ENCODE measurements around the gene HACD3. TPM values are rescaled to one million over a fixed set of nuclear protein-coding genes. Genes with fewer than 3 reads are reported as not detected.
"Not testable (repeated sequence)": the region's sequence is repeated elsewhere in the genome, so short reads cannot be mapped to it uniquely, and the experiment has no call there.

Gene HACD3
- total RNA-seq, 1 experiment from 2014 or later = 148 TPM

GRCh38 chr15:65599677-65600076 is 69.4 kb downstream of the HACD3 start:
- DNase-seq (ENCODE audit: low spot score) = no peak

- DNase-seq (ENCODE audit: low spot score) = no peak
These were observed 72.9 kb downstream of the HACD3 start for GRCh38 chr15:65603134-65603533.

- DNase-seq (ENCODE audit: low spot score) = no peak
These were observed 73.3 kb downstream of the HACD3 start for GRCh38 chr15:65603559-65603958.

- peak; percentile 94 for DNase-seq (ENCODE audit: low spot score)
These were observed 80.8 kb downstream of the HACD3 start, which contains the start of gene INTS14 for GRCh38 chr15:65610871-65611718. Gene INTS14, minus strand, starts transcription at chr15:65611131. Its CDS starts 3,751 bp downstream, at chr15:65607380.

GRCh38 chr15:65611888-65612615 is 81.8 kb downstream of the HACD3 start:
- no peak for DNase-seq (ENCODE audit: low spot score)

GRCh38 chr15:65612616-65612946 is 82.3 kb downstream of the HACD3 start:
- DNase-seq (ENCODE audit: low spot score) = no peak

- no peak for DNase-seq (ENCODE audit: low spot score)
These were observed 82.9 kb downstream of the HACD3 start for GRCh38 chr15:65612949-65613744.

- not testable (repeated sequence) for DNase-seq (ENCODE audit: low spot score)
These were observed 85.6 kb downstream of the HACD3 start for GRCh38 chr15:65615887-65616286.

- DNase-seq (ENCODE audit: low spot score) = no peak
These were observed 88.4 kb downstream of the HACD3 start for GRCh38 chr15:65618560-65619109.

GRCh38 chr15:65619626-65620290 is 89.5 kb downstream of the HACD3 start:
- no peak for DNase-seq (ENCODE audit: low spot score)

- DNase-seq (ENCODE audit: low spot score) = no peak
These were observed 90.6 kb downstream of the HACD3 start for GRCh38 chr15:65620833-65621232.

GRCh38 chr15:65621638-65622037 is 91.4 kb downstream of the HACD3 start, which contains the start of gene SLC24A1:
Gene SLC24A1, plus strand, starts transcription at chr15:65621938. Its CDS starts 2,143 bp downstream, at chr15:65624081.
- no peak for DNase-seq (ENCODE audit: low spot score)

GRCh38 chr15:65623103-65623502 is 92.8 kb downstream of the HACD3 start:
- no peak for DNase-seq (ENCODE audit: low spot score)

- no peak for DNase-seq (ENCODE audit: low spot score)
These were observed 96.6 kb downstream of the HACD3 start for GRCh38 chr15:65626856-65627255.

Other genes with a start within 250 kb of the HACD3 start
- gene PARP16, start 243.6 kb upstream of the HACD3 start, total RNA-seq (2014; rRNA removed; shearing (Covaris generic)) = 5.6 and 10.0 TPM in 2 replicates
- gene RNU5A-1, start 234.4 kb upstream of the HACD3 start, total RNA-seq (2014; rRNA removed; shearing (Covaris generic)) = not detected in 2 replicates
- gene RNU5B-1, start 225.8 kb upstream of the HACD3 start, total RNA-seq (2014; rRNA removed; shearing (Covaris generic)) = not detected in 2 replicates
- gene IGDCC3, start 152.5 kb upstream of the HACD3 start, total RNA-seq (2014; rRNA removed; shearing (Covaris generic)) = 0.10 and 0.12 TPM in 2 replicates
- gene IGDCC4, start 107.5 kb upstream of the HACD3 start, total RNA-seq (2014; rRNA removed; shearing (Covaris generic)) = 0.19 and 0.45 TPM in 2 replicates
- gene DPP8, start 12.8 kb upstream of the HACD3 start, total RNA-seq (2014; rRNA removed; shearing (Covaris generic)) = 20.6 and 29.0 TPM in 2 replicates
- 41.0 and 46.7 TPM in 2 replicates for gene INTS14, start 80.7 kb downstream of the HACD3 start, total RNA-seq (2014; rRNA removed; shearing (Covaris generic))
- gene SLC24A1, start 91.5 kb downstream of the HACD3 start, total RNA-seq (2014; rRNA removed; shearing (Covaris generic)) = 4.2 and 7.2 TPM in 2 replicates

Data from A172 (cell line).